Liver (tissue), 9 donors: ENCODE data around the gene ACTRT2. TPM values are rescaled to one million over a fixed set of nuclear protein-coding genes. Genes with fewer than 3 reads are reported as not detected.

ENCODE experiments used
- DNase-seq: peaks from one replicate; pipeline ENCODE4 v3.0.0-alpha.2; 2017; ENCODE audit warnings: low spot score
- H3K27ac ChIP-seq, 2 donors: one replicate each; pipeline ENCODE4 v1.7.0; 2013; ENCODE audit warnings: inconsistent platforms in 2 of 2, low read length in 2 of 2, control low read depth in 1 of 2, low read depth in 1 of 2, mild to moderate bottlenecking in 1 of 2
- H3K27me3 ChIP-seq, 4 donors: one replicate each; pipeline versions ENCODE4 v1.6.1 to v1.7.0; 2013; ENCODE audit warnings: low read length in 3 of 4, inconsistent platforms in 1 of 4, mild to moderate bottlenecking in 1 of 4, moderate library complexity in 1 of 4; ENCODE audit not compliant: control insufficient read depth in 4 of 4, insufficient read depth in 4 of 4
- H3K36me3 ChIP-seq, 4 donors: one replicate each; pipeline versions ENCODE4 v1.6.1 to v1.7.0; 2013; ENCODE audit warnings: low read length in 3 of 4, mild to moderate bottlenecking in 3 of 4, low read depth in 1 of 4, moderate library complexity in 1 of 4; ENCODE audit not compliant: control insufficient read depth in 4 of 4, insufficient read depth in 3 of 4
- H3K4me1 ChIP-seq, 4 donors: one replicate each; pipeline versions ENCODE4 v1.6.1 to v1.7.0; 2013; ENCODE audit warnings: low read length in 3 of 4, mild to moderate bottlenecking in 3 of 4, moderate library complexity in 1 of 4; ENCODE audit not compliant: control insufficient read depth in 4 of 4, insufficient read depth in 4 of 4
- H3K4me3 ChIP-seq, 3 donors: one replicate each; pipeline versions ENCODE4 v1.6.1 to v1.7.0; 2013; ENCODE audit warnings: low read length in 3 of 3, control low read depth in 1 of 3, low read depth in 1 of 3, mild to moderate bottlenecking in 1 of 3
- H3K9ac ChIP-seq, 2 donors: one replicate each; pipeline ENCODE4 v1.7.0; 2013; ENCODE audit warnings: low read length in 2 of 2, mild to moderate bottlenecking in 2 of 2, moderate library complexity in 2 of 2, control low read depth in 1 of 2, low read depth in 1 of 2
- H3K9me3 ChIP-seq, 4 donors: one replicate each; pipeline versions ENCODE4 v1.6.1 to v1.7.0; 2013; ENCODE audit warnings: low read length in 3 of 4; ENCODE audit not compliant: control insufficient read depth in 4 of 4
- CTCF ChIP-seq: fragments of 150-350 bp; IDR thresholded peaks from 2 replicates; pipeline ENCODE4 v1.5.1; 2017; ENCODE audit warnings: improper control_type of control experiment, low read depth, low read length; ENCODE audit not compliant: missing input control
- EGR1 ChIP-seq, 2 donors: IDR thresholded peaks; 2 replicates each; pipeline ENCODE4 v1.6.1; 2016 to 2018; ENCODE audit warnings: antibody characterized with exemption in 2 of 2, low read depth in 2 of 2
- FOXA1 ChIP-seq: IDR thresholded peaks from 2 replicates; pipeline ENCODE4 v1.6.1; 2016; ENCODE audit warnings: antibody characterized with exemption
- FOXA2 ChIP-seq: IDR thresholded peaks from 2 replicates; pipeline ENCODE4 v1.6.1; 2016; ENCODE audit warnings: antibody characterized with exemption
- GABPA ChIP-seq, 2 donors: IDR thresholded peaks in 1 of 2; conservative IDR thresholded peaks in 1 of 2; 2 replicates each; pipeline ENCODE4 v1.6.1; 2016; ENCODE audit warnings: antibody characterized with exemption in 2 of 2, mild to moderate bottlenecking in 1 of 2, moderate library complexity in 1 of 2
- HNF4A ChIP-seq, 2 donors: conservative IDR thresholded peaks; 2 replicates each; pipeline ENCODE4 v1.6.1; 2016; ENCODE audit warnings: antibody characterized with exemption in 2 of 2, mild to moderate bottlenecking in 2 of 2
- HNF4G ChIP-seq: IDR thresholded peaks from 2 replicates; pipeline ENCODE4 v1.6.1; 2016; ENCODE audit warnings: antibody characterized with exemption
- JUND ChIP-seq, 2 donors: IDR thresholded peaks; 2 replicates each; pipeline ENCODE4 v1.6.1; 2016; ENCODE audit warnings: antibody characterized with exemption in 2 of 2
- NR2F2 ChIP-seq: IDR thresholded peaks from 2 replicates; pipeline ENCODE4 v1.6.1; 2016; ENCODE audit warnings: antibody characterized with exemption
- RAD21 ChIP-seq, 2 donors: IDR thresholded peaks; 2 replicates each; pipeline ENCODE4 v1.6.1; 2016; ENCODE audit warnings: antibody characterized with exemption in 2 of 2, mild to moderate bottlenecking in 2 of 2
- REST ChIP-seq: IDR thresholded peaks from 2 replicates; pipeline ENCODE4 v1.6.1; 2016; ENCODE audit warnings: antibody characterized with exemption, mild to moderate bottlenecking
- RXRA ChIP-seq, 2 donors: IDR thresholded peaks; 2 replicates each; pipeline ENCODE4 v1.6.1; 2017 to 2018; ENCODE audit warnings: antibody characterized with exemption in 2 of 2, mild to moderate bottlenecking in 1 of 2
- SP1 ChIP-seq: IDR thresholded peaks from 2 replicates; pipeline ENCODE4 v1.6.1; 2018; ENCODE audit warnings: antibody characterized with exemption, mild to moderate bottlenecking
- YY1 ChIP-seq: IDR thresholded peaks from 2 replicates; pipeline ENCODE4 v1.6.1; 2016; ENCODE audit warnings: antibody characterized with exemption, mild to moderate bottlenecking
- WGBS: extraction: QIAGEN DNeasy Blood & Tissue Kit; methylation state at CpG from one replicate; pipeline ENCODE4 v1.1.7; 2013; 5-methylcytosine and 5-hydroxymethylcytosine counted together
- polyA plus RNA-seq, 2 donors: library from polyadenylated mRNA; stranded (reverse) in 1 of 2; unstranded in 1 of 2; fragments of 200-250 nt in 1 of 2; fragments of >200 nt in 1 of 2; fragmentation: Nextera tagmentation in 1 of 2; extraction: Ambion mirVana in 1 of 2; gene quantifications; one replicate each; pipeline versions ENCODE4 v1.2.1 to v1.2.3, GENCODE V29; 2013 to 2015
- total RNA-seq, 2 donors: library from RNA; depleted of rRNA; stranded (reverse); fragments of >200 nt; gene quantifications; one replicate each; pipeline ENCODE4 v1.2.3, GENCODE V29; 2014
- TF ChIP-seq, protein P1 (sequence below): IDR thresholded peaks from 2 replicates; pipeline ENCODE4 v1.6.1; 2016; ENCODE audit warnings: antibody characterized with exemption
- TF ChIP-seq, protein P2 (sequence below): IDR thresholded peaks from 2 replicates; pipeline ENCODE4 v1.6.1; 2016; ENCODE audit warnings: antibody characterized with exemption
- TF ChIP-seq, protein P3 (sequence below): IDR thresholded peaks from 2 replicates; pipeline ENCODE4 v1.6.1; 2016; ENCODE audit warnings: antibody characterized with exemption
- donor health status: healthy.
- donor health status: healthy.
- donor health status: healthy.
- donor health status: healthy.
- donor health status: healthy.

The ACTRT2 gene
- total and polyA plus RNA-seq, 4 donors, result not detected

DNA sequence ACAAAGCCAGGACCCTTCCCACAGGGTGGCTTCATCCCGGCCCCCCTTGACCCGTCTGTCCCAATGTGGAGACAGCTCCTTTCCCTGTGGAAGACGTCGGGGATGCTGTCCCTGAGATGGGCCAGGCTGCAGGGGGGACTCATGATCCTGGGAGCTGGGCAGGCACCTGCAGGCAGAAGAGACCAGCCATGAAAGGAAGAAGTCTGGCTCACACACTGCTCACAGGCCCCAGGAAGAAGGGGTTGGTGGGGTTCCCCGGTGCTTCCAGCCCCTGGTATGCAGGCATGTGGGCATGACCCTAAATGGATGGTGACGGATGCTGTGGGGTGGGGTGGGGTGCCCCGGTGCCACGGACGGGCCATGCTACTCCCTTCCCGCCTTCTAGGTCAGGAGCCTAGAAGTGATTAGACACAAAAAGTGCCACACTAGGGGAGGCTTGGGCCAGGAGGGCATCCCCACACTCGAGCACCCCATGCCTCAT, 8.3 kb downstream of the ACTRT2 start (continued):
- no peak for TF ChIP-seq REST

GRCh38 chr1:3029991-3030662, 8.9 kb downstream of the ACTRT2 start:
- Histone ChIP-seq H3K9me3 (no peaks in the 10 kb centered on the region), H3K27ac (no peak overlapping the region), H3K36me3 (no peaks in the 10 kb centered on the region), H3K9ac (no peak overlapping the region), H3K4me3 (no peak overlapping the region), H3K4me1 (no peaks in the 10 kb centered on the region), H3K27me3 (peaks cover 0 to 4% (median 0%) of the 10 kb centered on the region in 4 donors)
- no peak for DNase-seq
- 86% methylated on average over 32 of the region's 32 CpGs for WGBS
- TF ChIP-seq RAD21 (IDR thresholded peaks at IDR 0.05) (no peak), RXRA (IDR thresholded peaks at IDR 0.05) (no peak), YY1 (no peak), JUND (IDR thresholded peaks at IDR 0.05) (no peak), NR2F2 (no peak), HNF4G (no peak), FOXA2 (no peak), HNF4A (conservative IDR thresholded peaks at IDR 0.05) (no peak), EGR1 (IDR thresholded peaks at IDR 0.05; ENCODE audit: low read depth in 2 of 2) (no peak), CTCF (no peak), SP1 (no peak), FOXA1 (no peak), GABPA (IDR thresholded peaks at IDR 0.05 in 1 of 2, conservative IDR thresholded peaks at IDR 0.05 in 1 of 2) (no peak)
- TF ChIP-seq, protein P1, sequence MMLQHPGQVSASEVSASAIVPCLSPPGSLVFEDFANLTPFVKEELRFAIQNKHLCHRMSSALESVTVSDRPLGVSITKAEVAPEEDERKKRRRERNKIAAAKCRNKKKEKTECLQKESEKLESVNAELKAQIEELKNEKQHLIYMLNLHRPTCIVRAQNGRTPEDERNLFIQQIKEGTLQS, result no peak
- TF ChIP-seq, protein P2, sequence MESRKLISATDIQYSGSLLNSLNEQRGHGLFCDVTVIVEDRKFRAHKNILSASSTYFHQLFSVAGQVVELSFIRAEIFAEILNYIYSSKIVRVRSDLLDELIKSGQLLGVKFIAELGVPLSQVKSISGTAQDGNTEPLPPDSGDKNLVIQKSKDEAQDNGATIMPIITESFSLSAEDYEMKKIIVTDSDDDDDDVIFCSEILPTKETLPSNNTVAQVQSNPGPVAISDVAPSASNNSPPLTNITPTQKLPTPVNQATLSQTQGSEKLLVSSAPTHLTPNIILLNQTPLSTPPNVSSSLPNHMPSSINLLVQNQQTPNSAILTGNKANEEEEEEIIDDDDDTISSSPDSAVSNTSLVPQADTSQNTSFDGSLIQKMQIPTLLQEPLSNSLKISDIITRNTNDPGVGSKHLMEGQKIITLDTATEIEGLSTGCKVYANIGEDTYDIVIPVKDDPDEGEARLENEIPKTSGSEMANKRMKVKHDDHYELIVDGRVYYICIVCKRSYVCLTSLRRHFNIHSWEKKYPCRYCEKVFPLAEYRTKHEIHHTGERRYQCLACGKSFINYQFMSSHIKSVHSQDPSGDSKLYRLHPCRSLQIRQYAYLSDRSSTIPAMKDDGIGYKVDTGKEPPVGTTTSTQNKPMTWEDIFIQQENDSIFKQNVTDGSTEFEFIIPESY, result no peak
- TF ChIP-seq, protein P3, sequence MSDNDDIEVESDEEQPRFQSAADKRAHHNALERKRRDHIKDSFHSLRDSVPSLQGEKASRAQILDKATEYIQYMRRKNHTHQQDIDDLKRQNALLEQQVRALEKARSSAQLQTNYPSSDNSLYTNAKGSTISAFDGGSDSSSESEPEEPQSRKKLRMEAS, result no peak
